LNCAP (cell line): Measurements from ENCODE around the gene TAF9.

Experiments
- TF ChIP-seq, protein P1 (sequence below): fragments of 450-650 bp; IDR thresholded peaks from 2 replicates; pipeline ENCODE4 v1.5.1; 2017; ENCODE audit warnings: mild to moderate bottlenecking

Gene TAF9, protein sequence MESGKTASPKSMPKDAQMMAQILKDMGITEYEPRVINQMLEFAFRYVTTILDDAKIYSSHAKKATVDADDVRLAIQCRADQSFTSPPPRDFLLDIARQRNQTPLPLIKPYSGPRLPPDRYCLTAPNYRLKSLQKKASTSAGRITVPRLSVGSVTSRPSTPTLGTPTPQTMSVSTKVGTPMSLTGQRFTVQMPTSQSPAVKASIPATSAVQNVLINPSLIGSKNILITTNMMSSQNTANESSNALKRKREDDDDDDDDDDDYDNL

DNA sequence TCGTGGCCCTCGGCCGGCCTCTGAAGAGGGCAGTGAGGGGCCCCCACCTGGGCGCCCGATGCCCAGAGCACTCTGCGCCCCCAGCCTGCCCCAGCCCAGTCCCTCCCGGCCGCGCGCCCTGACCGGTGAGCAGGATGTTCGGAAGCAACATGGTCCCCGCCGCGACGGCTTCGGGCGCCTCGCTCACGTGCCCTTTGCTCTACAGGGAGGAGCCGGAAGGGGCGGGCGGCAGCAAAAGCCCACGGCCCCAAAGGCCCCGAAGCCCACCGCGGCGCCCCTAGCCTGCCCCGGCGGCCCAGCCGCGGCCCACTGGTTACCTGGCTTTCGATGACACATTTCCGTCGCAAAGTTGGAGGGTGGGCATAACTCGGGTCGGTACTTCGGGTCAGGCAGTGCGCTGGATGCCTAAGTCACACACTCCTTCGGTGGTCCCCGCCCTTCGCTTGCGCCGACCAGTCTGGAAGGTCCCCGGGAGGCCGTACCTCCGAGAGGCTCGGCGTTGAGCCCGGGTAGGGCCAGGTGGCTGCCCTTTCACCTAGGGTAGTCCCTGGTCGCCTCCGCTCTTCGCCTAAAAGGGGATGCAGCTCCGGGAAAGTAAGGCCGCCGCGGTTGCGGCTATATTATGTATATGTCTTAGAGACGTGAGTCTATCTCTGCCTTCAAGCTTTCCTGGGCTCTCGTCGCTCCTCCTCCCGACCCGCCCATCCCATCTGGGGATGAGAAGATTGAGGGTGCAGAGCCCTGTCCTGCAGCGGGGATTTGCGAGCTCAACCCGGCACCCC is at the start of gene TAF9, which contains the start of the genes AK6 and RAD17:
Gene TAF9 (minus strand): TSS at position 181 of the 782 bp plus-strand sequence. CDS start 3,783 bp downstream, outside the sequence.
Gene AK6 (minus strand): TSS at position 181 of the 782 bp plus-strand sequence. CDS start 30 bp downstream, at position 151.
Gene RAD17 (plus strand): TSS at position 479 of the 782 bp plus-strand sequence. CDS start 2,391 bp downstream, outside the sequence.
- TF ChIP-seq, protein P1, sequence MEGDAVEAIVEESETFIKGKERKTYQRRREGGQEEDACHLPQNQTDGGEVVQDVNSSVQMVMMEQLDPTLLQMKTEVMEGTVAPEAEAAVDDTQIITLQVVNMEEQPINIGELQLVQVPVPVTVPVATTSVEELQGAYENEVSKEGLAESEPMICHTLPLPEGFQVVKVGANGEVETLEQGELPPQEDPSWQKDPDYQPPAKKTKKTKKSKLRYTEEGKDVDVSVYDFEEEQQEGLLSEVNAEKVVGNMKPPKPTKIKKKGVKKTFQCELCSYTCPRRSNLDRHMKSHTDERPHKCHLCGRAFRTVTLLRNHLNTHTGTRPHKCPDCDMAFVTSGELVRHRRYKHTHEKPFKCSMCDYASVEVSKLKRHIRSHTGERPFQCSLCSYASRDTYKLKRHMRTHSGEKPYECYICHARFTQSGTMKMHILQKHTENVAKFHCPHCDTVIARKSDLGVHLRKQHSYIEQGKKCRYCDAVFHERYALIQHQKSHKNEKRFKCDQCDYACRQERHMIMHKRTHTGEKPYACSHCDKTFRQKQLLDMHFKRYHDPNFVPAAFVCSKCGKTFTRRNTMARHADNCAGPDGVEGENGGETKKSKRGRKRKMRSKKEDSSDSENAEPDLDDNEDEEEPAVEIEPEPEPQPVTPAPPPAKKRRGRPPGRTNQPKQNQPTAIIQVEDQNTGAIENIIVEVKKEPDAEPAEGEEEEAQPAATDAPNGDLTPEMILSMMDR = no peak

DNA sequence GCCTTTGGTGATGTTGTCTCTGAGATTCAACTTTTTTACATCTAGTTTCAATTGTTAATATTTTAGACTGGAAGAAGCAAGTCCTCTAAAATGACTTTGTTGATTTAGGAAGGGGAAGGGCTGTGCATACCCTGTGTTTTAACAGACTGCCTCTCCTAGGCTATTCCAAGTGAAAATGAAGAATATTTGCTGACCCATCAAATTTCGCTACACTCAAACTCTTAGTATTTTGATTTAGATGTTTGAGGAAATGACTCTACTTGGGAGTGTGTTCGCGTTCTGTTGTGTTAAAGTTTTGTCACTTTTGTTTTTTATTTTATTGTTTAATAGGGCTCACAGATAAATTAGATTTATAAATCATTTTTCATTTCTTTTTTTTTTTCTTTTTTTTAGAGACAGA is 49.2 kb upstream of the TAF9 start:
- TF ChIP-seq, protein P1 = no peak

DNA sequence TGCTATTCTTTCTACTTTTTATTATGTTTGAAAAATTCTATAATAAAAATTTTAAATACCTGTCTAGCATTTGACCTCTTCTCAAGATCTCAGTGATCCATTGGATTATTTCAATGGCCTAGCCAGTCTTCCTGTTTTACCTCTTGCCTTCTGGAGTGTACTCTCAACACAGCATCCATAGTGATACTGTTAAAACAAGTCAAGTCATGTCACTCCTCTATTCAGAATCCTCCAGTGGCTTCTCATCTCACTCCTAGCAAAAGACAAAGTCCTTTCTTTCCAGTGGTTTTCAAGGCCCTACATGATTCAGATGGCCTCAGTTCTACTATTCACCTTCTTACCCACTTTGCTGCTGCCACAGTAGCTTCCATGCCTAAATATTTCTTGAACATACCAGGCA is 47.4 kb upstream of the TAF9 start:
- TF ChIP-seq, protein P1 = no peak

DNA sequence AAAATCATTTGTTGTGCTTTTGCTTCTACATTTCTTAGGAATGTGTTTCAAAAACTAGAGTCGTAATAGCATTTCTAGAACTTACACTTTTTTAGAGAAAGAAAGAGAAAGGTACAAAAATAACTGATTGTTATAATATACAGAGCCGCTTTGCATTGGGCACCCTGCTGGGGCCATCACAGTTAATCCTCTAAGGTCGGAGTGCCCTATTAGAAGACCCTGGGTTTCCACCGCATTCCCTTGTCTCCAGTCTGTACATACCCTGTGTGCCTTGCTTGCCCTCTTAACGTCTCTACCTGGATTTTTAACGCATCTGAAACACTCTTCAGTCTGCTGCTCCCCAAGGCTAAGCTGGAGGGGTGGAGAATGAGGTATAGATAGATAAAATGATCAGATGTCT is 46.9 kb upstream of the TAF9 start:
- TF ChIP-seq, protein P1 = no peak

GRCh38 chr5:69415584-69415958 is 46.3 kb upstream of the TAF9 start:
- TF ChIP-seq, protein P1 = no peak

- TF ChIP-seq, protein P1 = peak; percentile 64; the same call in 1 of the 2 replicates
Measured at GRCh38 chr5:69414885-69415583, 45.7 kb upstream of the TAF9 start, which contains the start of gene MARVELD2. MARVELD2 (plus strand) TSS chr5:69415116; CDS start chr5:69419386, 4,270 bp downstream.

DNA sequence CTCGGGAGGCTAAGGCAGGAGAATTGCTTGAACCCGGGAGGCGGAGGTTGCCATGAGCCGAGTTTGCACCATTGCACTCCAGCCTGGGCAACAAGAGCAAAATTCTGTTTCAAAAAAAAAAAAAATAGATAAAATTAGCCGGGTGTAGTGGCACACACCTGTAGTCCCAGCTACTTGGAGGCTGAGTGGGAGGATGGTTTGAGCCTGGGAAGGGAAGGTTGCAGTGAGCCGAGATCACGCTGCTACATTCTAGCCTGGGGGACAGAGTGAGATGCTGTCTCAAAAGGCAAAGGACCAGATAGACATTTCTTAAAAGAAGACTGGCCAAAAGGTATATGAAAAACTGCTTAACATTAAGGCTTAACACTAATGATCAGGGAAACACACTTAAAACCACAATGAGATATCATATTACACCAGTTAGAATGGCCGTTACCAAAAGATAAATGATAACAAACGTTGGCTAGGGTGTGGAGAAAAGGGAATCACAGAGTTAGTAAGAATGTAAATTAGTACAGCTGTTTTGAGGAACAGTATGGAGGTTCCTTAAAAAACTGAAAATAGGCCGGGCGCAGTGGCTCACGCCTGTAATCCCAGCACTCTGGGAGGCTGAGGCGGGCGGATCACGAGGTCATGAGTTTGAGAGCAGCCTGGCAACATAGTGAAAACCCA is 35.5 kb upstream of the TAF9 start:
- TF ChIP-seq, protein P1 = no peak
